GM19455 (cell line): ENCODE data around the gene SLF2.
A peak's percentile ranks its signal among the peaks of the same experiment; 100 is the strongest.

ENCODE experiments used
- ATAC-seq: cut with Tn5 transposase; IDR thresholded peaks from one replicate; pipeline ENCODE4 v1.9.1; 2021; ENCODE audit not compliant: unreplicated experiment

SLF2 gene

GRCh38 chr10:100978121-100978900 is 65.5 kb downstream of the SLF2 start:
- no peak for ATAC-seq

- no peak for ATAC-seq
Observed at GRCh38 chr10:100978901-100979195, 66.1 kb downstream of the SLF2 start.

- ATAC-seq: no peak
Observed at GRCh38 chr10:100979791-100980272, 67.1 kb downstream of the SLF2 start.

- ATAC-seq: no peak
Observed at GRCh38 chr10:100980311-100980710, 67.5 kb downstream of the SLF2 start.

GRCh38 chr10:100980711-100981110 is 67.9 kb downstream of the SLF2 start:
- ATAC-seq: no peak

GRCh38 chr10:100981178-100981772 is 68.5 kb downstream of the SLF2 start:
- ATAC-seq: no peak

GRCh38 chr10:100982916-100983830 is 70.4 kb downstream of the SLF2 start:
- ATAC-seq: no peak

GRCh38 chr10:100983868-100984671 is 71.3 kb downstream of the SLF2 start:
- ATAC-seq: no peak

- ATAC-seq: no peak
Observed at GRCh38 chr10:100984672-100985177, 72.0 kb downstream of the SLF2 start.

GRCh38 chr10:100985336-100985735 is 72.6 kb downstream of the SLF2 start:
- no peak for ATAC-seq

- ATAC-seq: no peak
Observed at GRCh38 chr10:100986623-100986951, 73.8 kb downstream of the SLF2 start.

GRCh38 chr10:100986952-100987684 is 74.4 kb downstream of the SLF2 start, which contains the start of the genes MRPL43 and TWNK:
Gene MRPL43, minus strand, starts transcription at chr10:100987497. Its CDS starts 54 bp downstream, at chr10:100987443.
Gene TWNK, plus strand, starts transcription at chr10:100987543. Its CDS starts 668 bp downstream, at chr10:100988211.
- peak; percentile 75 for ATAC-seq

GRCh38 chr10:100987685-100988049 is 74.9 kb downstream of the SLF2 start:
- ATAC-seq: no peak

- ATAC-seq: no peak
Observed at GRCh38 chr10:100988166-100988565, 75.4 kb downstream of the SLF2 start.

- no peak for ATAC-seq
Observed at GRCh38 chr10:100989088-100989487, 76.3 kb downstream of the SLF2 start.

- ATAC-seq: no peak
Observed at GRCh38 chr10:100993986-100994708, 81.4 kb downstream of the SLF2 start.

GRCh38 chr10:100995181-100995580 is 82.4 kb downstream of the SLF2 start:
- ATAC-seq: no peak

GRCh38 chr10:100996678-100997359 is 84.1 kb downstream of the SLF2 start:
- no peak for ATAC-seq
